PC-3 (cell line): ENCODE data around the gene CCDC184. TPM values are rescaled to one million over a fixed set of nuclear protein-coding genes. Genes with fewer than 3 reads are reported as not detected.

Experiments
- ATAC-seq: fragments of 200-7000 bp; cut with Tn5 transposase; 2 replicates; pipeline ENCODE4 v1.9.1; 2020; ENCODE audit warnings: mild to moderate bottlenecking, moderate library complexity
- BruUV-seq: library from RNA; stranded (reverse); fragments of 400-500 nt; replicated peaks from 2 replicates; lab custom pipeline; 2021; lab: Mats Ljungman, UMichigan
- CTCF ChIA-PET: fragments of 300-600 bp; sonication (Branson Sonifier 250); formaldehyde crosslinking; loops from one replicate; lab custom pipeline; 2022; ENCODE audit warnings: antibody characterized with exemption; lab: Charles Lee
- POLR2A ChIA-PET: fragments of 300-600 bp; sonication (Branson Sonifier 250); formaldehyde crosslinking; loops from one replicate; lab custom pipeline; 2022; ENCODE audit warnings: antibody characterized with exemption; ENCODE audit not compliant: unreplicated experiment; lab: Charles Lee
- DNase-seq: peaks from one replicate; pipeline ENCODE4 v3.0.0-alpha.2; 2015
- H2AFZ ChIP-seq: fragments of 300-600 bp; sonication (generic); 2 replicates; pipeline ENCODE4 v1.6.0; 2016; ENCODE audit warnings: antibody characterized with exemption, low read length
- H3F3A ChIP-seq: fragments of 300-600 bp; sonication (generic); one replicate; pipeline ENCODE4 v1.6.0; 2017; ENCODE audit warnings: antibody characterized with exemption, low read length, control low read depth, mild to moderate bottlenecking; ENCODE audit not compliant: unreplicated experiment
- H3K27ac ChIP-seq: fragments of 300-600 bp; sonication (generic); 2 replicates; pipeline ENCODE4 v1.5.1; 2016; ENCODE audit warnings: mild to moderate bottlenecking, low read length
- H3K27me3 ChIP-seq: fragments of 300-600 bp; sonication (generic); 2 replicates; pipeline ENCODE4 v1.6.1; 2016; ENCODE audit warnings: low read length, mixed read lengths
- H3K36me3 ChIP-seq: fragments of 300-600 bp; sonication (generic); 2 replicates; pipeline ENCODE4 v1.6.1; 2016; ENCODE audit warnings: low read depth, mixed run types, low read length, mixed read lengths
- H3K4me1 ChIP-seq: fragments of 300-600 bp; sonication (generic); 2 replicates; pipeline ENCODE4 v1.5.1; 2016; ENCODE audit warnings: low read length; ENCODE audit not compliant: insufficient read depth
- H3K4me2 ChIP-seq: fragments of 300-600 bp; sonication (generic); 2 replicates; pipeline ENCODE4 v1.6.0; 2016; ENCODE audit warnings: low read length
- H3K4me3 ChIP-seq: fragments of 300-600 bp; sonication (generic); 2 replicates; pipeline ENCODE4 v1.5.1; 2016; ENCODE audit warnings: mild to moderate bottlenecking, low read length, mixed read lengths
- H3K79me2 ChIP-seq: fragments of 300-600 bp; sonication (generic); 2 replicates; pipeline ENCODE4 v1.6.1; 2017; ENCODE audit warnings: low read length, mixed read lengths
- H3K9ac ChIP-seq: fragments of 300-600 bp; sonication (generic); 2 replicates; pipeline ENCODE4 v1.6.0; 2016; ENCODE audit warnings: mild to moderate bottlenecking, low read length
- H3K9me2 ChIP-seq: fragments of 300-600 bp; sonication (generic); replicated peaks from 2 replicates; pipeline ENCODE4 v1.6.1; 2016; ENCODE audit warnings: mixed run types, low read length, mixed read lengths
- H3K9me3 ChIP-seq: fragments of 300-600 bp; sonication (generic); 2 replicates; pipeline ENCODE4 v1.6.1; 2016; ENCODE audit warnings: low read length, mixed read lengths
- H4K20me1 ChIP-seq: fragments of 300-600 bp; sonication (generic); 2 replicates; pipeline ENCODE4 v1.6.1; 2016; ENCODE audit warnings: low read length, mixed read lengths
- CTCF ChIP-seq: fragments of 300-600 bp; sonication (generic); conservative IDR thresholded peaks from 2 replicates; pipeline ENCODE4 v1.5.1; 2017; ENCODE audit warnings: antibody characterized with exemption, low read depth, mild to moderate bottlenecking, low read length
- EZH2 ChIP-seq: fragments of 300-600 bp; sonication (generic); IDR thresholded peaks from one replicate; pipeline ENCODE4 v1.6.1; 2017; ENCODE audit warnings: antibody characterized with exemption, mild to moderate bottlenecking, low read length; ENCODE audit not compliant: unreplicated experiment
- EZH2phosphoT487 ChIP-seq: fragments of 300-600 bp; sonication (generic); IDR thresholded peaks from 2 replicates; pipeline ENCODE4 v1.6.1; 2018; ENCODE audit warnings: mild to moderate bottlenecking, antibody characterized with exemption, low read length, borderline replicate concordance
- intact Hi-C: fragments of 100-400 bp; cut with micrococcal nuclease; formaldehyde crosslinking; loops from 2 replicates; pipeline ENCODE4 v1.9.0; 2023
- total RNA-seq: library from RNA; depleted of rRNA; stranded (reverse); fragments of >200 nt; gene quantifications from 2 replicates; pipeline ENCODE4 v1.2.3, GENCODE V29; 2014

Gene CCDC184
- total RNA-seq, 1 experiment from 2014 or later = not detected

DNA sequence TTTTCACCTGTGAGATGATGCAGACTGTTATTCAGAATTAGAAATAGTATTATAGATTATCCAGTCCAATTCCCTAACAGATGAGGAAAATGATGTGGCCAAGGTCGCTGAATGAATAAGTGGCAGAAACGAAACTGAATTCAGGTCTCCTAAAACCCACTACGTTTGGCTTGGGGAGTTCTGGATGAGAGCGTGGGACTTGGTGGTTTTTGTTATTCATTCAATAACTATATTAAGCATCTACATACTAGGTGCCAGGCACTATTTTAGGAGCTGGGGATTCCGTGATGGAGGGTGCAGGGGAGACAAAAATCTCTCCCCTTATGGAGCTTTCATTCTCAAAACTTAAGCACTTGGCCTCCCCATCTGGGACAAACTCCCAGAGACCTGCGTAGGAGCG is 813 bp upstream of the CCDC184 start:
- Histone ChIP-seq H3K9ac (no peak overlapping the region), H3K9me2 (no peaks in the 10 kb centered on the region), H3K4me3 (peak overlapping the region; percentile 56), H3K79me2 (no peaks in the 10 kb centered on the region), H3K27me3 (peaks cover 52% of the 10 kb centered on the region), H4K20me1 (no peaks in the 10 kb centered on the region), H3K9me3 (no peaks in the 10 kb centered on the region), H2AFZ (peak overlapping the region; percentile 68), H3K4me2 (peak overlapping the region; percentile 80), H3K4me1 (peaks cover 13% of the 10 kb centered on the region), H3F3A (no peaks in the 10 kb centered on the region), H3K36me3 (no peaks in the 10 kb centered on the region), H3K27ac (no peak overlapping the region)
- ChIA-PET CTCF (no interaction called here), POLR2A (no interaction called here)
- intact Hi-C loops = loop anchor here (10.0 kb wide), 1 partner anchor 278 kb away; the partner anchor contains the start of gene VDR
- DNase-seq (no peak), ATAC-seq (no peak)
- no TSS peak for BruUV-seq
- TF ChIP-seq EZH2phosphoT487 = no peak
- no peak for TF ChIP-seq CTCF
- TF ChIP-seq EZH2 = no peak

GRCh38 chr12:48183876-48184548 is 568 bp downstream of the CCDC184 start:
- peaks cover 38% of the 10 kb centered on the region for H3K27me3 ChIP-seq
- DNase-seq (no peak), ATAC-seq (no peak)
- peaks cover 13% of the 10 kb centered on the region for H3K4me1 ChIP-seq
- CTCF ChIA-PET = no interaction called here
- no peaks in the 10 kb centered on the region for H3K9me2 ChIP-seq
- H3K79me2 ChIP-seq = no peaks in the 10 kb centered on the region
- H3K9me3 ChIP-seq = no peaks in the 10 kb centered on the region
- H3K9ac ChIP-seq = no peak overlapping the region
- no peaks in the 10 kb centered on the region for H3K36me3 ChIP-seq
- H3K4me2 ChIP-seq = no peak overlapping the region
- H3F3A ChIP-seq = no peaks in the 10 kb centered on the region
- TF ChIP-seq EZH2phosphoT487 = no peak
- TF ChIP-seq CTCF = no peak
- no peak for TF ChIP-seq EZH2
- no peaks in the 10 kb centered on the region for H4K20me1 ChIP-seq
- intact Hi-C loops = loop anchor here (10.0 kb wide), 1 partner anchor 279 kb away; the partner anchor contains the start of gene VDR
- no TSS peak for BruUV-seq
- no peak overlapping the region for H3K4me3 ChIP-seq
- no peak overlapping the region for H3K27ac ChIP-seq
- POLR2A ChIA-PET = no interaction called here
- no peak overlapping the region for H2AFZ ChIP-seq

DNA sequence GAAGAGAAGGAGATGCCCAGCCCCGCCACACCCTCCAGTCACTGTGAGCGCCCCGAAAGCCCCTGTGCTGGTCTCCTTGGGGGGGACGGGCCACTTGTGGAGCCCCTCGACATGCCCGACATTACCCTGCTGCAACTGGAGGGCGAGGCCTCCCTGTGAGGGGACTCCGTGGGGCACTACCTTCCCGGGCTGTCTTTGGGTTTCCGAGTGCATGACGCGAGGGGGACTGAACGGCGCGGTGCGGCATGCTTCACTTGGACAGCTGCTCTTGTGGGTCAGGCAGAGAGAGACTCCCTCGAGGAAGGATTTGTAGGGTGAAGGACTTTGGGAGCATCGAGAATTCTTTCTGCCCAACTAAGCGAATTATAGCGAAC is 1.1 kb downstream of the CCDC184 start:
- POLR2A ChIA-PET = no interaction called here
- H3K4me3 ChIP-seq = no peak overlapping the region
- H3K4me1 ChIP-seq = peaks cover 13% of the 10 kb centered on the region
- no peaks in the 10 kb centered on the region for H3K9me3 ChIP-seq
- TF ChIP-seq CTCF (no peak), EZH2phosphoT487 (no peak), EZH2 (no peak)
- H2AFZ ChIP-seq = no peak overlapping the region
- peaks cover 35% of the 10 kb centered on the region for H3K27me3 ChIP-seq
- H3K9me2 ChIP-seq = no peaks in the 10 kb centered on the region
- H3K4me2 ChIP-seq = no peak overlapping the region
- H3F3A ChIP-seq = no peaks in the 10 kb centered on the region
- H4K20me1 ChIP-seq = no peaks in the 10 kb centered on the region
- intact Hi-C loops = loop anchor here (10.0 kb wide), 1 partner anchor 280 kb away; the partner anchor contains the start of gene VDR
- no peak overlapping the region for H3K27ac ChIP-seq
- CTCF ChIA-PET = no interaction called here
- no peak overlapping the region for H3K9ac ChIP-seq
- no peaks in the 10 kb centered on the region for H3K36me3 ChIP-seq
- H3K79me2 ChIP-seq = no peaks in the 10 kb centered on the region
- DNase-seq = no peak
- no peak for ATAC-seq
- no TSS peak for BruUV-seq
